ENCODE data around the gene LRRC74A.
A peak's percentile ranks its signal among the peaks of the same experiment; 100 is the strongest.

Gene LRRC74A

DNA sequence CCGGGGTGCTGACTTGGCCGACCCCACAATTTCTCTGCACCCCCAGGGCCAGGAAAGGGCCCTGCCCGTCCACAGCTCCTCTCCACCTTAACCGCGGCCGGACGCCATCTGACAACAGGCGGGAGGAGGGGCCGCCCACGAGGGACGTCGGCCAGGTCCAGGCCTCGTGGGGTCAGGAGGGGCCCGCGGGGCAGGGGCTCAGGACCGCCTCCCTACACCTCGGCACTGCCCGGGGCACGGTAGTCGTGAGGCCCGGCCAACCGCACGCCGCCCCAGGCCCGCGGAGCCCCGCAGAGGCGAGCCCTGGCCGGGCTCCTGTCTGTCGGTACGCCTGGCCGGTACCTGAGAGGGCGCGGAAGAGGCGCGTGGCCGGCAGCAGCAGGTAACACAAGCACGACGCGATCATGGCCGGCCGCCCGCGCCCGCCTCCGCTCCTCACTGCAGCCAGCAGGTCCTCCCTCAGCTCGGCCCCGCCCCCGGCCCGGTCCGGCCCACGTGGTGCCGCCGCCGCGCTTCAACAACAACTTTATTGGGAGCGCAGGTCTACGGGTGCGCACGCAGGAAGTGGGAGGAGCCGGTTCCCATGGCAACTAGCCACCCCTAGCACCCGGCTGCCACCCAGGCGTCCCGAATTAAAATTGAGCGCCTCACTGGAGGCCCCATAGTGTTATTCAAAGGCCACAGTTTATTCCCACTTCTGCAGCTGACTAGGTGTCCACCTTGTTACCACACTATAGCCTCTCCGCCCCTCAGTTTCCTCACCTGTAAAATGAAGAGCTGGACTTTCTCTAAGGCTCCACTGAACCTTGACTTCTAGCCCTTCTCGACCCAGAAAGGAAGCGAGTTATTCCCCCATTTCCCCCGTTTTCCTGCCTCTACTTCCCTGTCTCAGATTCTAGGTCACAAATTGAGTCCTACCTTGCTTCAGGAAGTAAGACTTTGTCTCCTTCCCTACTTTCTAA is 13.5 kb upstream of the LRRC74A start, which contains the start of gene ANGEL1:
TSS of gene ANGEL1 (minus strand) at position 461 of the 962 bp plus-strand sequence. CDS start at position 406, 55 bp downstream.
- Histone ChIP-seq H3K9me3 (ENCODE audit: control insufficient read depth, low read length) (no peaks in the 10 kb centered on the region), H3K27me3 (ENCODE audit: control insufficient read depth, insufficient read depth, low read length) (no peaks in the 10 kb centered on the region), H3K36me3 (ENCODE audit: control insufficient read depth, insufficient read depth, low read length) (no peaks in the 10 kb centered on the region), H3K9ac (ENCODE audit: low read length) (peak within 1 kb of the TSS; percentile 82), H3K4me1 (ENCODE audit: control insufficient read depth, insufficient read depth, low read length) (peaks cover 9% of the 10 kb centered on the region), H3K4me3 (ENCODE audit: low read length) (peak within 1 kb of the TSS; percentile 6)

GRCh38 chr14:76814726-76815645 is 11.2 kb upstream of the LRRC74A start:
- Histone ChIP-seq H3K4me3 (ENCODE audit: low read length) (no peak overlapping the region), H3K9ac (ENCODE audit: low read length) (no peak overlapping the region), H3K9me3 (ENCODE audit: control insufficient read depth, low read length) (no peaks in the 10 kb centered on the region), H3K4me1 (ENCODE audit: control insufficient read depth, insufficient read depth, low read length) (peaks cover 9% of the 10 kb centered on the region), H3K27me3 (ENCODE audit: control insufficient read depth, insufficient read depth, low read length) (no peaks in the 10 kb centered on the region), H3K36me3 (ENCODE audit: control insufficient read depth, insufficient read depth, low read length) (no peaks in the 10 kb centered on the region)

DNA sequence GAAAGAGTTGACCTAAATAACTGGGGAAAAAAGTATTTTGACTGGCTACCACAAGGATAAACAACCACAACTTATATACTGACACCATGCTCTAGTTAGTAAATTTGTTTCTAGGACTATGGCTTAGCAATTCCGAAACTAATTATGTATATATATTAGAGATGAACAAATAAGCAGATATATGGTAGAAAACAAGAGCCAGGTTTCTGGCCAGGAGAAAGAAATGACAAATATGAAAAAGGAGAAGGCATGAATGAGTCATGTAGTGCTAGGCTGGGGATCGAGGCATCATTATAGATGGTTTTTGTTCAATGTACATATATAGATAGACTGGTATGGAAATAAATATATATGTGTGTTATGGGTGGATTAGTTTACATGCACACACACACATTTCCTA is 5.5 kb upstream of the LRRC74A start:
- H3K4me1 ChIP-seq (ENCODE audit: control insufficient read depth, insufficient read depth, low read length) = no peaks in the 10 kb centered on the region

GRCh38 chr14:76827696-76828296 is 1.6 kb downstream of the LRRC74A start:
- H3K9ac ChIP-seq (ENCODE audit: low read length) = peak overlapping the region; percentile 67
- peak overlapping the region; percentile 3 for H3K4me3 ChIP-seq (ENCODE audit: low read length)

More for the DNA sequence above, 5.5 kb upstream of the LRRC74A start:
- Histone ChIP-seq H3K27me3 (ENCODE audit: control insufficient read depth, insufficient read depth, low read length) (no peaks in the 10 kb centered on the region), H3K36me3 (ENCODE audit: control insufficient read depth, insufficient read depth, low read length) (no peaks in the 10 kb centered on the region), H3K4me3 (ENCODE audit: low read length) (no peak overlapping the region), H3K9ac (ENCODE audit: low read length) (no peak overlapping the region), H3K9me3 (ENCODE audit: control insufficient read depth, low read length) (no peaks in the 10 kb centered on the region)

DNA sequence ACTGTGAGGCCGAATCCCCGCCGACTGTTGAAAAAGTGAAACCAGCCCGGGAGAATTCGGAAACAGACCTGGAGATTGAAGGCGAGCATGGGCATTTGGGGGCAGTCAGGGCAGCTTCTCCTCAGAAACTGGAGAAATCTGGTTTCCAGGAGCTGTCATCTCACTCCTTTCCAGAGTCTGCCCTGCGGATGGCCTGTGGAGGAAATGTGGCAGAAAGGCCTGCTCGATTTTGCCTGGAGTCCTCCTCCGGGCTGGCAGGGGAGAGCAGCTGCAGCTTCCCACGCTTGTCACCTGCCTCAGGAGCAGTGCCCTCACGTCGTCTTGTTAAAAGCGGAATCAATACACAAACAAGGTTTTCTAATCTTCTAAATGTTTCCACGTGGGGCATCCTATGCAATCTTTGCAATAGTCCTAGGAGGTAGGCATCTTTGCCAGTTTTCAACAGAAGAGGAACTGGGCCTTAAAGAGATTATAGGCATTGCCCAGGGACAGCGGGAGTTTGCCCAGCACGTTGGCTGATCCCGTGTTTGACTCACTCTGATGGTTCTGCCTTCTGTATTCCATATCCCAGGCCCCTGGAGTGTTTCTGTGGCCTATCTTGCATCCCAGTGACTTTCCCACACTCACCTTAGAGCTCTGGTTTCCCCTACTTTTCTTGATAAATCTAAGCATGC is 2.3 kb downstream of the LRRC74A start:
- Histone ChIP-seq H3K9ac (ENCODE audit: low read length) (peak overlapping the region; percentile 67), H3K4me3 (ENCODE audit: low read length) (peak overlapping the region; percentile 3), H3K9me3 (ENCODE audit: control insufficient read depth, low read length) (no peaks in the 10 kb centered on the region), H3K36me3 (ENCODE audit: control insufficient read depth, insufficient read depth, low read length) (no peaks in the 10 kb centered on the region), H3K27me3 (ENCODE audit: control insufficient read depth, insufficient read depth, low read length) (no peaks in the 10 kb centered on the region), H3K4me1 (ENCODE audit: control insufficient read depth, insufficient read depth, low read length) (peaks cover 47% of the 10 kb centered on the region)

More at GRCh38 chr14:76827696-76828296, 1.6 kb downstream of the LRRC74A start:
- no peaks in the 10 kb centered on the region for H3K36me3 ChIP-seq (ENCODE audit: control insufficient read depth, insufficient read depth, low read length)
- H3K27me3 ChIP-seq (ENCODE audit: control insufficient read depth, insufficient read depth, low read length) = no peaks in the 10 kb centered on the region
- no peaks in the 10 kb centered on the region for H3K9me3 ChIP-seq (ENCODE audit: control insufficient read depth, low read length)
- peaks cover 47% of the 10 kb centered on the region for H3K4me1 ChIP-seq (ENCODE audit: control insufficient read depth, insufficient read depth, low read length)

GRCh38 chr14:76829013-76829365 is 2.8 kb downstream of the LRRC74A start:
- Histone ChIP-seq H3K36me3 (ENCODE audit: control insufficient read depth, insufficient read depth, low read length) (no peaks in the 10 kb centered on the region), H3K9ac (ENCODE audit: low read length) (no peak overlapping the region), H3K27me3 (ENCODE audit: control insufficient read depth, insufficient read depth, low read length) (no peaks in the 10 kb centered on the region), H3K9me3 (ENCODE audit: control insufficient read depth, low read length) (no peaks in the 10 kb centered on the region), H3K4me1 (ENCODE audit: control insufficient read depth, insufficient read depth, low read length) (peaks cover 51% of the 10 kb centered on the region), H3K4me3 (ENCODE audit: low read length) (no peak overlapping the region)

GRCh38 chr14:76829650-76830421 is 3.6 kb downstream of the LRRC74A start:
- Histone ChIP-seq H3K4me1 (ENCODE audit: control insufficient read depth, insufficient read depth, low read length) (peaks cover 56% of the 10 kb centered on the region), H3K9me3 (ENCODE audit: control insufficient read depth, low read length) (no peaks in the 10 kb centered on the region), H3K27me3 (ENCODE audit: control insufficient read depth, insufficient read depth, low read length) (no peaks in the 10 kb centered on the region), H3K36me3 (ENCODE audit: control insufficient read depth, insufficient read depth, low read length) (no peaks in the 10 kb centered on the region), H3K4me3 (ENCODE audit: low read length) (no peak overlapping the region), H3K9ac (ENCODE audit: low read length) (no peak overlapping the region)

DNA sequence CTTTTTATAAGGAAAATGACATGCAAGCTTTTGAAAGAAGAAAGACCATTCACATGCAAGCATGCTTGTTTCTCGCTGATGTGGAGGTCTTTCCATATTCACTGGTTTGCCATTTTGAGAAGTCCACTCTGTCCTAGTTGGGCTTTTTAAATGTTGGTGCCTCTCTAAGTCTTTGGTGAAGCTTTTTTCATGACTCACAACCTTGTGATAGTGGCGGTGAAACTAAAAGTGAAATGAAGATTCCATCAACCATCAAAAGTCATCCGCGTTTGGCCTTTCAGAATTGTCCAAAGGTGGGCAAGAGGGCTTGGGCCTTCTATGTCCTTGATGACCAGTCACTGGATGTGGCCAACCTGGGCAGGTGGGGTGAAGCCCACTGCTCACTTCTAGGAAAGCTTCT is 4.3 kb downstream of the LRRC74A start:
- Histone ChIP-seq H3K4me1 (ENCODE audit: control insufficient read depth, insufficient read depth, low read length) (peaks cover 59% of the 10 kb centered on the region), H3K9me3 (ENCODE audit: control insufficient read depth, low read length) (no peaks in the 10 kb centered on the region), H3K36me3 (ENCODE audit: control insufficient read depth, insufficient read depth, low read length) (no peaks in the 10 kb centered on the region), H3K9ac (ENCODE audit: low read length) (no peak overlapping the region), H3K27me3 (ENCODE audit: control insufficient read depth, insufficient read depth, low read length) (no peaks in the 10 kb centered on the region), H3K4me3 (ENCODE audit: low read length) (no peak overlapping the region)

DNA sequence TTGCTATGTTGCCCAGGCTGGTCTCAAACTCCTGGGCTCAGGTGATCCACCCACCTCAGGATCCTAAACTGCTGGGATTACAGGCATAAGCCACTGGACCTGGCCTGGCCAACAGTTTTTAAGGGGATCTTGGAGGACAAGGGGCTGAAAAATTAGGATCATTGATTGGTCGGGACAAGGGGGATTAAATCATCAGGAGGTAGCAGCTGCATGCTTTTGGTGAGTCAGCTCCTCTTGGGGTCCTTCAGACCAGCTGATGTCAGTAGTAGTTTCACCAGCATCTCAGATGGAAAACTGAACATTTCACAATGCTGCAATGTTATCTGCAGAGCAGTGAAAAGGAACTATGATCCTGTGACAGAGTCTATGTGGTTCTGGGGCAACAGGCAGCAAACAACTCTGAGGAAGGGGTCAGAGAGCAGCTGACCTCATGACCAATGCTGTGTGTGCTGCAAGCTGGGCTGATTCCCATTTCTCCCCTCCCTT is 6.3 kb downstream of the LRRC74A start:
- Histone ChIP-seq H3K9me3 (ENCODE audit: control insufficient read depth, low read length) (no peaks in the 10 kb centered on the region), H3K27me3 (ENCODE audit: control insufficient read depth, insufficient read depth, low read length) (no peaks in the 10 kb centered on the region), H3K9ac (ENCODE audit: low read length) (no peak overlapping the region), H3K4me3 (ENCODE audit: low read length) (no peak overlapping the region), H3K36me3 (ENCODE audit: control insufficient read depth, insufficient read depth, low read length) (no peaks in the 10 kb centered on the region), H3K4me1 (ENCODE audit: control insufficient read depth, insufficient read depth, low read length) (peaks cover 53% of the 10 kb centered on the region)

DNA sequence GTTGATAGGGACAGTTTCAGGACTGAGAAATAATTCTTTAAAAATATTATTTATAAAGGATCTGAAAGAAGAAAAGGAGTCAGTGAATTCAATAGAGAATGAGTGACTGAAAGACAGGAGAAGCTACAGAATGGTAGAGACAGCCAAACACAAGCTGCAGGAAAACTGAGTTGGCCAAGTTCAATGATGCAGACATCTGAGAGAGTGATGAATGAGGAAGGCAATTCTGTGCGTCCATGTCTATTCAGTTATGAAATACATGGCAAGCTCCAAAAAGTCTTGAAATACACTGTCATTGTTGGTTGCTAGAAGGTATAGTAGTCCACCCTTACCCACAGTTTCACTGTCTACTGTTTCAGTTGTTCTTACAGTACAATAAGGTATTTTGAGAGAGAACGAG is 6.8 kb downstream of the LRRC74A start:
- no peaks in the 10 kb centered on the region for H3K36me3 ChIP-seq (ENCODE audit: control insufficient read depth, insufficient read depth, low read length)
- no peak overlapping the region for H3K4me3 ChIP-seq (ENCODE audit: low read length)
- no peaks in the 10 kb centered on the region for H3K9me3 ChIP-seq (ENCODE audit: control insufficient read depth, low read length)
- H3K4me1 ChIP-seq (ENCODE audit: control insufficient read depth, insufficient read depth, low read length) = peaks cover 52% of the 10 kb centered on the region
- no peak overlapping the region for H3K9ac ChIP-seq (ENCODE audit: low read length)
- no peaks in the 10 kb centered on the region for H3K27me3 ChIP-seq (ENCODE audit: control insufficient read depth, insufficient read depth, low read length)

Measured in mucosa of stomach (tissue), 1 donor.